Astrocyte (in vitro differentiated cells and primary cell): ENCODE measurements around the gene PDGFC. TPM values are rescaled to one million over a fixed set of nuclear protein-coding genes. Genes with fewer than 3 reads are reported as not detected.

Source experiments
- DNase-seq: peaks from one replicate; pipeline ENCODE4 v3.0.0-alpha.2; 2010; ENCODE audit warnings: low read depth
- FAIRE-seq: peaks from 2 replicates; lab custom pipeline; 2011; peaks lifted over from hg19 to GRCh38; lab: Jason Lieb, UNC
- H2AFZ ChIP-seq: 2 replicates; pipeline ENCODE4 v1.6.0; 2012; ENCODE audit warnings: low read depth, low read length, inconsistent platforms
- H3K27ac ChIP-seq: 2 replicates; pipeline ENCODE4 v1.5.1; 2011; ENCODE audit warnings: low read depth, low read length, inconsistent platforms
- H3K27me3 ChIP-seq: 2 replicates; pipeline ENCODE4 v1.6.0; 2011; ENCODE audit warnings: low read length, inconsistent platforms; ENCODE audit not compliant: insufficient read depth
- H3K36me3 ChIP-seq: 2 replicates; pipeline ENCODE4 v1.5.1; 2011; ENCODE audit warnings: low read length, inconsistent platforms; ENCODE audit not compliant: insufficient read depth
- H3K4me1 ChIP-seq: 2 replicates; pipeline ENCODE4 v1.5.1; 2011; ENCODE audit warnings: low read length, inconsistent platforms; ENCODE audit not compliant: insufficient read depth
- H3K4me2 ChIP-seq: 2 replicates; pipeline ENCODE4 v1.6.0; 2012; ENCODE audit warnings: low read length, inconsistent platforms
- H3K4me3 ChIP-seq: 2 replicates; pipeline ENCODE4 v1.5.1; 2011; ENCODE audit warnings: low read depth, mild to moderate bottlenecking, low read length, inconsistent platforms; ENCODE audit not compliant: insufficient read depth
- H3K79me2 ChIP-seq: 2 replicates; pipeline ENCODE4 v1.6.0; 2012; ENCODE audit warnings: mild to moderate bottlenecking, low read length, inconsistent platforms; ENCODE audit not compliant: insufficient read depth
- H3K9ac ChIP-seq: 2 replicates; pipeline ENCODE4 v1.6.0; 2012; ENCODE audit warnings: mild to moderate bottlenecking, low read length, inconsistent platforms
- H3K9me3 ChIP-seq: 2 replicates; pipeline ENCODE4 v1.5.1; 2012; ENCODE audit warnings: low read depth, mild to moderate bottlenecking, low read length, inconsistent platforms; ENCODE audit not compliant: insufficient read depth
- H4K20me1 ChIP-seq: 2 replicates; pipeline ENCODE4 v1.6.0; 2012; ENCODE audit warnings: low read length, inconsistent platforms; ENCODE audit not compliant: insufficient read depth
- H3K27ac Mint-ChIP-seq: one replicate; pipeline ENCODE4 v1.8.0; 2021; ENCODE audit warnings: mild to moderate bottlenecking, mixed read lengths; ENCODE audit not compliant: unreplicated experiment
- H3K27me3 Mint-ChIP-seq: one replicate; pipeline ENCODE4 v1.8.0; 2021; ENCODE audit warnings: low read depth, mixed read lengths; ENCODE audit not compliant: unreplicated experiment
- H3K36me3 Mint-ChIP-seq: one replicate; pipeline ENCODE4 v1.8.0; 2021; ENCODE audit warnings: low read depth, mixed read lengths; ENCODE audit not compliant: unreplicated experiment
- H3K4me1 Mint-ChIP-seq: one replicate; pipeline ENCODE4 v1.8.0; 2021; ENCODE audit warnings: low read depth, mixed read lengths; ENCODE audit not compliant: unreplicated experiment
- H3K4me3 Mint-ChIP-seq: one replicate; pipeline ENCODE4 v1.8.0; 2021; ENCODE audit warnings: mild to moderate bottlenecking, moderate library complexity, mixed read lengths; ENCODE audit not compliant: unreplicated experiment
- H3K9me3 Mint-ChIP-seq: one replicate; pipeline ENCODE4 v1.8.0; 2021; ENCODE audit warnings: mild to moderate bottlenecking, mixed read lengths; ENCODE audit not compliant: unreplicated experiment
- EZH2 ChIP-seq: IDR thresholded peaks from 2 replicates; pipeline ENCODE4 v1.6.1; 2012; ENCODE audit warnings: mild to moderate bottlenecking, low read length, inconsistent platforms; ENCODE audit not compliant: insufficient read depth
- total RNA-seq: library from RNA; stranded (reverse); gene quantifications from 2 replicates; pipeline ENCODE4 v1.2.1, GENCODE V29; 2021
- TF ChIP-seq, protein P1 (sequence below): IDR thresholded peaks from 2 replicates; pipeline ENCODE4 v1.5.1; 2011; ENCODE audit warnings: low read depth, mild to moderate bottlenecking, inconsistent platforms, low read length, moderate library complexity; ENCODE audit not compliant: insufficient read depth

Gene PDGFC
- total RNA-seq, 1 donor from 2014 or later: 167 TPM

DNA sequence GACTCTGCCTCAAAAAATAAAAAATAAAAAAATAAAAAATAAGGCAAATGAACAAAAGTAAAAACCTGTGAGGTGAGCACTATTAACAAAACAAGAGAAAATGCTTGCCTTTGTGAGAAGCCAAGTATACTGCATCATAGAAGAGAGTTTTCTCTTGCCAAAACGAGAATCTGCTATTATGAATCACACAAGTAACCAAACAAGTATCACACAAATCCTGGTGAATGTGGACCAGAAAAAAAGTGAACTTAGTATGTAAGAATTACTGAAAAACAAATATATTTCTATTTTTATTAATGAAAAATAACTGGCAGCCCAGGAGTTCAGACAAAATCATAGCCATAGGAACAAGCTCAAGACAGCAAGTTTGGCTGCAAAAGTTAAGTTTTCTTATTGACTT is 193.5 kb downstream of the PDGFC start:
- Histone ChIP-seq H3K4me3 (no peak overlapping the region), H3K4me2 (peak overlapping the region; percentile 72), H2AFZ (no peak overlapping the region), H3K79me2 (peaks cover 21% of the 10 kb centered on the region), H3K9ac (peak overlapping the region; percentile 8), H3K36me3 (no peaks in the 10 kb centered on the region), H3K27ac (peak overlapping the region; percentile 88), H4K20me1 (no peaks in the 10 kb centered on the region), H3K9me3 (no peaks in the 10 kb centered on the region), H3K4me1 (peaks cover 78% of the 10 kb centered on the region), H3K27me3 (no peaks in the 10 kb centered on the region)
- TF ChIP-seq, protein P1, sequence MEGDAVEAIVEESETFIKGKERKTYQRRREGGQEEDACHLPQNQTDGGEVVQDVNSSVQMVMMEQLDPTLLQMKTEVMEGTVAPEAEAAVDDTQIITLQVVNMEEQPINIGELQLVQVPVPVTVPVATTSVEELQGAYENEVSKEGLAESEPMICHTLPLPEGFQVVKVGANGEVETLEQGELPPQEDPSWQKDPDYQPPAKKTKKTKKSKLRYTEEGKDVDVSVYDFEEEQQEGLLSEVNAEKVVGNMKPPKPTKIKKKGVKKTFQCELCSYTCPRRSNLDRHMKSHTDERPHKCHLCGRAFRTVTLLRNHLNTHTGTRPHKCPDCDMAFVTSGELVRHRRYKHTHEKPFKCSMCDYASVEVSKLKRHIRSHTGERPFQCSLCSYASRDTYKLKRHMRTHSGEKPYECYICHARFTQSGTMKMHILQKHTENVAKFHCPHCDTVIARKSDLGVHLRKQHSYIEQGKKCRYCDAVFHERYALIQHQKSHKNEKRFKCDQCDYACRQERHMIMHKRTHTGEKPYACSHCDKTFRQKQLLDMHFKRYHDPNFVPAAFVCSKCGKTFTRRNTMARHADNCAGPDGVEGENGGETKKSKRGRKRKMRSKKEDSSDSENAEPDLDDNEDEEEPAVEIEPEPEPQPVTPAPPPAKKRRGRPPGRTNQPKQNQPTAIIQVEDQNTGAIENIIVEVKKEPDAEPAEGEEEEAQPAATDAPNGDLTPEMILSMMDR: no peak
- no peak for TF ChIP-seq EZH2
- Mint-ChIP-seq H3K4me1 (peaks cover 74% of the 10 kb centered on the region), H3K27ac (no peak overlapping the region), H3K36me3 (peaks cover 6% of the 10 kb centered on the region), H3K4me3 (no peak overlapping the region), H3K9me3 (no peaks in the 10 kb centered on the region), H3K27me3 (no peaks in the 10 kb centered on the region)
- peak; percentile 82 for DNase-seq
- peak; percentile 32 for FAIRE-seq

DNA sequence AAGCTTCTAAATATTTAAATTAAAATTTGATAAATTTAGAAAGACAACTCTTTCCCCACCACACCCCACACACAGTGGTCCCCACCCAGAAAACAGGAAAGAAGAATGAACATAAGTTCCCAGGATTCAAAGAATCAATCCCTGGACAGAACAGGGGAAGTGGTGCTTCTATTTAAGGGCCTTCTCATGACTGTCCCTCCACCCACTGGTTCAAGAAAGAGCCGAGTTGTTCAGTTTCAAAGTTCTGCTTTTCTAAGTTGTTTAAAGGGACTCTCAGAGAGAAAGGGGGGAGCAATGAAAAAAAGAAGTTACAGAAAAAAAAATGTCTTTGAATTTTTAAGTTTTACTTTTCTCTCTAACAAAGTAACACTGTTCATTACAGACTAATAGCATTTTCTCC is 195.8 kb downstream of the PDGFC start:
- H3K79me2 ChIP-seq: peaks cover 20% of the 10 kb centered on the region
- no peaks in the 10 kb centered on the region for H3K27me3 ChIP-seq
- TF ChIP-seq, protein P1: no peak
- TF ChIP-seq EZH2: no peak
- no peaks in the 10 kb centered on the region for H4K20me1 ChIP-seq
- H3K4me3 Mint-ChIP-seq: peak overlapping the region; percentile 73
- H3K4me3 ChIP-seq: no peak overlapping the region
- H3K27ac Mint-ChIP-seq: peak overlapping the region; percentile 79
- peaks cover 74% of the 10 kb centered on the region for H3K4me1 Mint-ChIP-seq
- H2AFZ ChIP-seq: no peak overlapping the region
- DNase-seq: no peak
- H3K36me3 ChIP-seq: no peaks in the 10 kb centered on the region
- H3K9me3 Mint-ChIP-seq: no peaks in the 10 kb centered on the region
- peaks cover 76% of the 10 kb centered on the region for H3K4me1 ChIP-seq
- H3K9me3 ChIP-seq: no peaks in the 10 kb centered on the region
- peak overlapping the region; percentile 99 for H3K27ac ChIP-seq
- no peak for FAIRE-seq
- peak overlapping the region; percentile 26 for H3K9ac ChIP-seq
- no peaks in the 10 kb centered on the region for H3K27me3 Mint-ChIP-seq
- H3K4me2 ChIP-seq: no peak overlapping the region
- H3K36me3 Mint-ChIP-seq: peaks cover under 1% of the 10 kb centered on the region

DNA sequence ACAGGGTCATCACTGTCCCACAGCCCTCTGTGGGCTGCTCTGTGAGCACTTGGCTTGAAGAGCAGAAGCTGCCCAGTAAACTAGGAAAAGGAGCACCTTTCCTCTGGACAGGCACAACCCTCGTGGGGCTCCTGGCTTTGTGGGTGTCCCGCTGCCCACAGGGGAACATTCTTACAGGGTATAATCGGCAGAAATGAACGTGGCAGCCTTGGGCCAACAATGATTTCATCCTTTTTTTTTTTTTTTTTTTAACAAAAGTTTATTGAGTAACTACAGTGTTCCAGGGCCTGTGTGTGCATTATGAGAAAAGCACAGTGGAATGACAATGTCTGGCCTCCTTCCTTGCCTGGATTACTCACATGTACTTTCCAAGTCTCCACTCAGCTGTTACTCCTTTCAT is 197.2 kb downstream of the PDGFC start:
- peaks cover 5% of the 10 kb centered on the region for H3K36me3 Mint-ChIP-seq
- Histone ChIP-seq H3K27me3 (no peaks in the 10 kb centered on the region), H3K36me3 (no peaks in the 10 kb centered on the region), H3K4me2 (peak overlapping the region; percentile 83), H4K20me1 (no peaks in the 10 kb centered on the region), H3K4me1 (peaks cover 64% of the 10 kb centered on the region), H3K27ac (peak overlapping the region; percentile 99), H3K4me3 (peak overlapping the region; percentile 43), H3K79me2 (peaks cover 20% of the 10 kb centered on the region), H3K9ac (peak overlapping the region; percentile 88), H3K9me3 (no peaks in the 10 kb centered on the region), H2AFZ (peak overlapping the region; percentile 15)
- FAIRE-seq: peak; percentile 54
- no peaks in the 10 kb centered on the region for H3K27me3 Mint-ChIP-seq
- peaks cover 75% of the 10 kb centered on the region for H3K4me1 Mint-ChIP-seq
- DNase-seq: peak; percentile 95
- TF ChIP-seq, protein P1: no peak
- no peak for TF ChIP-seq EZH2
- H3K9me3 Mint-ChIP-seq: no peaks in the 10 kb centered on the region
- peak overlapping the region; percentile 46 for H3K4me3 Mint-ChIP-seq
- peak overlapping the region; percentile 96 for H3K27ac Mint-ChIP-seq
